Activated CD4-positive, alpha-beta T cell treated with anti-CD3 and anti-CD28 coated beads, Interleukin-2, Interleukin-4, amounts not matched to agents 100 ng/mL and 50 ng/mL, durations not matched to agents 16 hours and 8 hours (primary cell): ENCODE data around the gene PDE4C.
"Not testable (repeated sequence)": the region's sequence is repeated elsewhere in the genome, so short reads cannot be mapped to it uniquely, and the experiment has no call there.

Experiments used
- DNase-seq: peaks from one replicate; pipeline ENCODE4 v3.0.0-alpha.2; 2020; ENCODE audit warnings: low spot score

PDE4C gene

GRCh38 chr19:18223860-18224524 is 2.2 kb downstream of the PDE4C start:
- DNase-seq: no peak

- DNase-seq: no peak
These were observed 4.2 kb downstream of the PDE4C start for GRCh38 chr19:18221815-18222725.

- no peak for DNase-seq
These were observed 5.5 kb downstream of the PDE4C start for GRCh38 chr19:18220632-18221275.

GRCh38 chr19:18219911-18220631 is 6.2 kb downstream of the PDE4C start:
- no peak for DNase-seq

GRCh38 chr19:18218600-18218999 is 7.6 kb downstream of the PDE4C start:
- no peak for DNase-seq

GRCh38 chr19:18218159-18218558 is 8.1 kb downstream of the PDE4C start:
- no peak for DNase-seq

GRCh38 chr19:18216789-18217188 is 9.4 kb downstream of the PDE4C start:
- no peak for DNase-seq

GRCh38 chr19:18214779-18215433 is 11.3 kb downstream of the PDE4C start:
- DNase-seq: no peak

GRCh38 chr19:18211683-18212082 is 14.6 kb downstream of the PDE4C start:
- DNase-seq: no peak

GRCh38 chr19:18209912-18210311 is 16.3 kb downstream of the PDE4C start:
- DNase-seq: not testable (repeated sequence)

GRCh38 chr19:18208098-18208951 is 17.9 kb downstream of the PDE4C start:
- peak; percentile 34 for DNase-seq

- no peak for DNase-seq
These were observed 20.2 kb downstream of the PDE4C start for GRCh38 chr19:18206018-18206417.

GRCh38 chr19:18205200-18205892 is 20.9 kb downstream of the PDE4C start:
- DNase-seq: no peak

- DNase-seq: peak; percentile 28
These were observed 21.6 kb downstream of the PDE4C start for GRCh38 chr19:18204394-18205199.

- DNase-seq: peak; percentile 99
These were observed 22.3 kb downstream of the PDE4C start, which contains the start of gene RAB3A for GRCh38 chr19:18203863-18204393. Gene RAB3A, minus strand, starts transcription at chr19:18204042. Its CDS starts 1,302 bp downstream, at chr19:18202740.

GRCh38 chr19:18203408-18203862 is 22.8 kb downstream of the PDE4C start:
- peak; percentile 32 for DNase-seq

- DNase-seq: no peak
These were observed 23.3 kb downstream of the PDE4C start for GRCh38 chr19:18202778-18203407.

- DNase-seq: no peak
These were observed 23.9 kb downstream of the PDE4C start for GRCh38 chr19:18202397-18202777.
